Lower lobe of right lung (tissue), 2 donors: ENCODE measurements around the gene CDHR1. TPM values are rescaled to one million over a fixed set of nuclear protein-coding genes. Genes with fewer than 3 reads are reported as not detected.

Source experiments
- ATAC-seq, 2 donors: fragments of 200-7000 bp; cut with Tn5 transposase; one replicate each; pipeline ENCODE4 v1.9.1; 2020 to 2022; ENCODE audit warnings: mild to moderate bottlenecking in 2 of 2, moderate library complexity in 2 of 2
- DNase-seq: peaks from one replicate; pipeline ENCODE4 v3.0.0-alpha.2; 2020
- H3K27ac ChIP-seq: fragments of 200-600 bp; one replicate; pipeline ENCODE4 v1.8.0; 2022
- H3K27me3 ChIP-seq: fragments of 200-600 bp; one replicate; pipeline ENCODE4 v1.8.0; 2022; ENCODE audit warnings: low read depth
- H3K36me3 ChIP-seq: fragments of 200-600 bp; one replicate; pipeline ENCODE4 v1.8.0; 2022; ENCODE audit warnings: mild to moderate bottlenecking
- H3K4me1 ChIP-seq: fragments of 200-600 bp; one replicate; pipeline ENCODE4 v1.8.0; 2022
- H3K4me3 ChIP-seq: fragments of 200-600 bp; one replicate; pipeline ENCODE4 v1.8.0; 2022; ENCODE audit warnings: mild to moderate bottlenecking
- H3K9me3 ChIP-seq: fragments of 200-600 bp; one replicate; pipeline ENCODE4 v1.8.0; 2022
- intact Hi-C: fragments of 100-400 bp; cut with DNase I; formaldehyde crosslinking; loops from one replicate; pipeline ENCODE4 v1.11.0; 2022
- total RNA-seq: library from RNA; stranded (reverse); fragmentation: NEBNext Ultra II Directional; extraction: Animal tissue kit (Norgen Biotek cat#: 25700); gene quantifications from one replicate; pipeline ENCODE4 v1.2.1, GENCODE V29; 2021
- TF ChIP-seq, protein P1 (sequence below): fragments of 200-600 bp; IDR thresholded peaks from one replicate; pipeline ENCODE4 v1.8.0; 2022; ENCODE audit warnings: antibody characterized with exemption, mild to moderate bottlenecking
- donor health status: DM: no; HTN: yes; CAD: no; lungs with severe emphysema.

The CDHR1 gene
- total RNA-seq, 1 donor from 2014 or later = 0.24 TPM

DNA sequence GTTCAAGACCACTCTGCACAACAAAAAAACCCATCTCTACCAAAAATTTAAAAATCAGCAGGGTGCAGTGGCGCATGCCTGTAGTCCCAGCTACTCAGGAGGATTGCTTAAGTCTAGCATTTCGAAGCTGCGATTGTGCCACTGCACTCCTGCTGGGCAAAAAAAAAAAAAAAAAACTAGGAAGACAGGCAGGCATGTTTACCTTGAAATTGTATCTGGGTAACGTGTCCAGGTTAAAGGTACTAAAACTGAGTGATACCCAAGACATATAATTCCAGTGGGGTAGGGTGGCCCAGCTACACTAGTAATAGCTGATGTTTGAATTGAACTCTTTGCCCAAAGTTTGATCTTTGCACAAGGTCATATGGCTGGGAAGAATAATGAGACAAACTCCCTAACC lies 38.8 kb upstream of the CDHR1 start:
- intact Hi-C loops = no loop called here
- H3K4me3 ChIP-seq = no peak overlapping the region
- TF ChIP-seq, protein P1, sequence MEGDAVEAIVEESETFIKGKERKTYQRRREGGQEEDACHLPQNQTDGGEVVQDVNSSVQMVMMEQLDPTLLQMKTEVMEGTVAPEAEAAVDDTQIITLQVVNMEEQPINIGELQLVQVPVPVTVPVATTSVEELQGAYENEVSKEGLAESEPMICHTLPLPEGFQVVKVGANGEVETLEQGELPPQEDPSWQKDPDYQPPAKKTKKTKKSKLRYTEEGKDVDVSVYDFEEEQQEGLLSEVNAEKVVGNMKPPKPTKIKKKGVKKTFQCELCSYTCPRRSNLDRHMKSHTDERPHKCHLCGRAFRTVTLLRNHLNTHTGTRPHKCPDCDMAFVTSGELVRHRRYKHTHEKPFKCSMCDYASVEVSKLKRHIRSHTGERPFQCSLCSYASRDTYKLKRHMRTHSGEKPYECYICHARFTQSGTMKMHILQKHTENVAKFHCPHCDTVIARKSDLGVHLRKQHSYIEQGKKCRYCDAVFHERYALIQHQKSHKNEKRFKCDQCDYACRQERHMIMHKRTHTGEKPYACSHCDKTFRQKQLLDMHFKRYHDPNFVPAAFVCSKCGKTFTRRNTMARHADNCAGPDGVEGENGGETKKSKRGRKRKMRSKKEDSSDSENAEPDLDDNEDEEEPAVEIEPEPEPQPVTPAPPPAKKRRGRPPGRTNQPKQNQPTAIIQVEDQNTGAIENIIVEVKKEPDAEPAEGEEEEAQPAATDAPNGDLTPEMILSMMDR = no peak
- ATAC-seq = no peak
- no peak for DNase-seq
- no peaks in the 10 kb centered on the region for H3K4me1 ChIP-seq
- H3K27me3 ChIP-seq = no peaks in the 10 kb centered on the region
- peaks cover 52% of the 10 kb centered on the region for H3K36me3 ChIP-seq
- no peak overlapping the region for H3K27ac ChIP-seq
- no peaks in the 10 kb centered on the region for H3K9me3 ChIP-seq

DNA sequence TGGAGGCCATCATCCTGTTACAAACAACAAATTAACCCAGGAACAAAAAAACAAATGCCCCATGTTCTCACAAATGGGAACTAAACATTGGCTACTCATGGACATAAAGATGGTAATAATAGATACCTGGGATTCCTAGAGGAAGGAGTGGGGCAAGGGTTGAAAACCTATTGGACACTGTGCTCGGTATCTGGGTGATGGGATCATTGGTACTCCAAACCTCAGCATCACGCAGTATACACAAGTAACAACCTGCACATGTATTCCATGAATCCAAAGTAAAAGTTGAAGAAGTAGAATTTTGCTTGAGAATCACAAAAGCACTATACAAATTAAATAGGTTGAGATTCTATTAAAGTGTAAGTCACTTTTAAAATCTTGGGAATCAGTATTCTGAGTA lies 38.3 kb upstream of the CDHR1 start:
- TF ChIP-seq, protein P1 = no peak
- H3K4me3 ChIP-seq = no peak overlapping the region
- H3K36me3 ChIP-seq = peaks cover 47% of the 10 kb centered on the region
- no peaks in the 10 kb centered on the region for H3K4me1 ChIP-seq
- DNase-seq = no peak
- no peaks in the 10 kb centered on the region for H3K27me3 ChIP-seq
- ATAC-seq = no peak
- H3K27ac ChIP-seq = no peak overlapping the region
- no peaks in the 10 kb centered on the region for H3K9me3 ChIP-seq
- intact Hi-C loops = no loop called here

DNA sequence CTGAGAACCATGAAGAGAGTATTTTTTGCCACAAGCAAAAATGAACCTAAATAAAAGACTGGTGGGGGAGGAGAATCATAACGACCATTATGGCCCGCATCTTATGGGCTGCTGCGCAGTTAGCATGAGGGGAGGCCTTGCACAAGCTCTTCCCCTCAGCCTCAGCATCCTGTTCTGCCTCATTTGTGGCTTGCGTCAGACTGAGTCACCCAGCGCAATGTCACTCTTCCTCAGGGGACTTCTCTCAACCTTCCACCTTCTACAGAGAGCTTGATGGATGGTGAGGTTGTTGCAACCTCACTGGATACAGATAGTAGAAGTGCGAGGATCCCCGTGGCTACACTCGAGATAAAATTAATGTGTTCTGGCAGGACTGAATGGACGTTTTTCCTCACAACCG lies 37.6 kb upstream of the CDHR1 start:
- TF ChIP-seq, protein P1 = no peak
- Histone ChIP-seq H3K9me3 (no peaks in the 10 kb centered on the region), H3K4me3 (no peak overlapping the region), H3K36me3 (peaks cover 39% of the 10 kb centered on the region), H3K27me3 (no peaks in the 10 kb centered on the region), H3K27ac (no peak overlapping the region), H3K4me1 (no peaks in the 10 kb centered on the region)
- peak; percentile 70 to 74 for ATAC-seq
- intact Hi-C loops = no loop called here
- no peak for DNase-seq

DNA sequence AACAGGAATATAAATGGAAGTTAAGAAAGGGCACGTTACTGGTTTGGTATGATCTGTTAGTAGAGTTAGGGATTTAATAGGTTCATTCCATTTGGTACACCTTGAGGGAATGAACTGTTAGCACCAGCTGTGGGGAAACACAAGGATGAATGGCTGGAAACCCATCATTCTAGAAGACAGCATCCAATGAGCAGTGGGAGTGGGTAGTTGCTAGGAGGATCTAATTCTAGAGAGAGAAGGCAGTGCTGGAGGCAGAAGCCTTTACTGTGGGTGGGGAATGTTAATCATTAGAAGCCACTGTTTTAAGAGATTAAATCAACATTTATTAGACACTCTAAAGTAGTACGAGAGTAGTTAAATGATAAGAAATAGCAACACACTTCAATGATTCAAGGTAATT lies 36.3 kb upstream of the CDHR1 start:
- peaks cover 26% of the 10 kb centered on the region for H3K36me3 ChIP-seq
- H3K27ac ChIP-seq = no peak overlapping the region
- no peaks in the 10 kb centered on the region for H3K4me1 ChIP-seq
- ATAC-seq = no peak
- TF ChIP-seq, protein P1 = no peak
- intact Hi-C loops = no loop called here
- H3K9me3 ChIP-seq = no peaks in the 10 kb centered on the region
- no peak for DNase-seq
- peaks cover under 1% of the 10 kb centered on the region for H3K27me3 ChIP-seq
- H3K4me3 ChIP-seq = no peak overlapping the region

DNA sequence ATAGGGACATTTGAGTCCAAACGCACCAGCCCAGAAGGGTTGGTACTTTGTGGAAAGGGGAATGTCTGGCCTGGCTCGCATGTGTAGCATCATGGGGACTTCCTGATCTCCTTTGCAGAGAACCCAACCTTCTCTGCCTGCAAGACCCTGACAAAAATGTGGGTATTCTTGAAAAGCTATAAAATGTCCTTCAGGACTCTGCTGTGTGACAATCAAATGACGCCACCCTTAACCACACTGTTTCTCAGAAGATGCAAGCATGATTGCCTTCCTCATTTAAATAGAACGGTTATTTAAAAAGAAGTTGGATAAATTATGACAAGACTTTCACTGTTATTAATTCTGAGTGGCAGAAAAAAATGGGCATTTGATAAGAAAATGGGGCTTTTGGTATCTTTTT lies 35.8 kb upstream of the CDHR1 start:
- ATAC-seq = no peak
- intact Hi-C loops = no loop called here
- Histone ChIP-seq H3K4me1 (no peaks in the 10 kb centered on the region), H3K9me3 (no peaks in the 10 kb centered on the region), H3K36me3 (peaks cover 21% of the 10 kb centered on the region), H3K4me3 (no peak overlapping the region), H3K27ac (no peak overlapping the region), H3K27me3 (peaks cover 4% of the 10 kb centered on the region)
- TF ChIP-seq, protein P1 = no peak
- no peak for DNase-seq
